Endothelial cell of umbilical vein (primary cell): ENCODE measurements around the gene EVC. TPM values are rescaled to one million over a fixed set of nuclear protein-coding genes. Genes with fewer than 3 reads are reported as not detected.

ENCODE experiments used
- BruUV-seq: library from RNA; stranded (reverse); fragments of 400-500 nt; replicated peaks from 2 replicates; lab custom pipeline; 2021; lab: Mats Ljungman, UMichigan
- CTCF ChIA-PET: fragments of 300-600, 350-600 bp; sonication (Branson Sonifier 250); formaldehyde crosslinking; loops from one replicate; lab custom pipeline; 2021; ENCODE audit warnings: antibody characterized with exemption, inconsistent platforms; lab: Charles Lee
- POLR2A ChIA-PET: fragments of 300-600, 350-600 bp; sonication (Branson Sonifier 250); formaldehyde crosslinking; loops from one replicate; lab custom pipeline; 2021; ENCODE audit warnings: antibody characterized with exemption, inconsistent platforms; lab: Charles Lee
- DNase-seq: peaks from one replicate; pipeline ENCODE4 v3.0.0-alpha.2; 2011; ENCODE audit warnings: low read depth, low spot score
- FAIRE-seq: peaks from 2 replicates; lab custom pipeline; 2011; peaks lifted over from hg19 to GRCh38; lab: Jason Lieb, UNC
- H2AFZ ChIP-seq: 2 replicates; pipeline ENCODE4 v1.6.0; 2012; ENCODE audit warnings: low read depth, low read length, control low read depth, inconsistent platforms
- H3K27ac ChIP-seq: 2 replicates; pipeline ENCODE4 v1.5.1; 2011; ENCODE audit warnings: low read depth, mild to moderate bottlenecking, control low read depth, low read length, moderate library complexity; ENCODE audit not compliant: insufficient read depth
- H3K27me3 ChIP-seq, 2 experiments: 2 replicates each; pipeline versions ENCODE4 v1.6.0 to v1.6.1; 2011; ENCODE audit warnings: low read length in 2 of 2, mixed read lengths in 1 of 2; ENCODE audit not compliant: control insufficient read depth in 2 of 2, insufficient read depth in 2 of 2
- H3K36me3 ChIP-seq, 2 experiments: 2 replicates in 1 of 2; 3 replicates in 1 of 2; pipeline ENCODE4 v1.5.1; 2011; ENCODE audit warnings: low read length in 2 of 2, mild to moderate bottlenecking in 1 of 2, moderate library complexity in 1 of 2; ENCODE audit not compliant: control insufficient read depth in 2 of 2, insufficient read depth in 2 of 2; ENCODE audit errors: extremely low read depth in 1 of 2
- H3K4me1 ChIP-seq: 3 replicates; pipeline ENCODE4 v1.5.1; 2011; ENCODE audit warnings: mild to moderate bottlenecking, low read length; ENCODE audit not compliant: control insufficient read depth, insufficient read depth; ENCODE audit errors: extremely low read depth
- H3K4me2 ChIP-seq: 2 replicates; pipeline ENCODE4 v1.6.1; 2011; ENCODE audit warnings: low read length, control low read depth, mixed read lengths; ENCODE audit not compliant: insufficient read depth
- H3K4me3 ChIP-seq, 3 experiments: fragments of 200-600 bp in 1 of 3; sonication (generic), shearing (Covaris generic) in 1 of 3; replicated peaks in 1 of 3; 2 replicates each; pipeline ENCODE4 v1.5.1; 2011 to 2016; ENCODE audit warnings: control low read depth in 3 of 3, low read length in 3 of 3, mild to moderate bottlenecking in 2 of 3, inconsistent platforms in 1 of 3, low read depth in 1 of 3, moderate library complexity in 1 of 3; ENCODE audit not compliant: insufficient read depth in 1 of 3
- H3K79me2 ChIP-seq: 2 replicates; pipeline ENCODE4 v1.6.0; 2012; ENCODE audit warnings: low read length, inconsistent platforms; ENCODE audit not compliant: control insufficient read depth, insufficient read depth
- H3K9ac ChIP-seq: replicated peaks from 2 replicates; pipeline ENCODE3; 2011; ENCODE audit warnings: low read length, control low read depth; ENCODE audit not compliant: insufficient read depth; ENCODE audit errors: extremely low read depth
- H3K9me1 ChIP-seq: replicated peaks from 3 replicates; pipeline ENCODE4 v1.6.0; 2011; ENCODE audit warnings: mild to moderate bottlenecking, low read length; ENCODE audit not compliant: control insufficient read depth, insufficient read depth; ENCODE audit errors: extremely low read depth
- H3K9me3 ChIP-seq: replicated peaks from 2 replicates; pipeline ENCODE4 v1.5.1; 2012; ENCODE audit warnings: low read length, inconsistent platforms; ENCODE audit not compliant: control insufficient read depth, insufficient read depth
- H4K20me1 ChIP-seq: replicated peaks from 2 replicates; pipeline ENCODE3; 2011; ENCODE audit warnings: mild to moderate bottlenecking, low read length; ENCODE audit not compliant: control insufficient read depth, insufficient read depth; ENCODE audit errors: extremely low read depth
- EZH2 ChIP-seq: IDR thresholded peaks from 2 replicates; pipeline ENCODE4 v1.6.1; 2012; ENCODE audit warnings: borderline replicate concordance, low read depth, mild to moderate bottlenecking, moderate library complexity, low read length, inconsistent platforms; ENCODE audit not compliant: severe bottlenecking
- FOS ChIP-seq: IDR thresholded peaks from 2 replicates; pipeline ENCODE4 v1.6.1; 2011; ENCODE audit warnings: mild to moderate bottlenecking, low read length, moderate library complexity, borderline replicate concordance; ENCODE audit not compliant: insufficient read depth
- GATA2 ChIP-seq: IDR thresholded peaks from 2 replicates; pipeline ENCODE4 v1.7.0; 2011; ENCODE audit warnings: low read depth, mild to moderate bottlenecking, moderate library complexity, mixed read lengths, low read length; ENCODE audit not compliant: insufficient read length, insufficient read depth
- JUN ChIP-seq: IDR thresholded peaks from 2 replicates; pipeline ENCODE4 v1.6.1; 2011; ENCODE audit warnings: borderline replicate concordance, low read depth; ENCODE audit not compliant: insufficient read length, insufficient read depth
- MYC ChIP-seq: IDR thresholded peaks from one replicate; pipeline ENCODE4 v1.6.1; 2011; ENCODE audit warnings: mild to moderate bottlenecking, low read depth, low read length
- POLR2A ChIP-seq: IDR thresholded peaks from 2 replicates; pipeline ENCODE4 v1.6.1; 2012; ENCODE audit warnings: low read depth, mild to moderate bottlenecking, control low read depth, low read length
- POLR2AphosphoS5 ChIP-seq: IDR thresholded peaks from 2 replicates; pipeline ENCODE4 v1.6.1; 2012; ENCODE audit warnings: low read depth, mild to moderate bottlenecking, control low read depth, low read length, moderate library complexity; ENCODE audit not compliant: insufficient read depth
- dilution Hi-C: fragments of 300-500 bp; cut with MboI; formaldehyde crosslinking; loops from one replicate; pipeline ENCODE4 v1.15.0; 2019; ENCODE audit warnings: low sequenced_read_pairs; ENCODE audit not compliant: extremely low pct_ligation_motif_present
- intact Hi-C: fragments of 100-400 bp; cut with micrococcal nuclease; formaldehyde crosslinking; loops from one replicate; pipeline ENCODE4 v1.10.0; 2022
- polyA plus RNA-seq, 4 experiments: library from polyadenylated mRNA; depleted of rRNA in 3 of 4; stranded (reverse) in 3 of 4; unstranded in 1 of 4; fragments of >200 nt; gene quantifications; 2 replicates each; pipeline versions ENCODE4 v1.2.1 to v1.2.3, GENCODE V29; 2011 to 2012; ENCODE audit warnings: missing spikeins in 1 of 4
- total RNA-seq: library from RNA; stranded (reverse); gene quantifications from 2 replicates; pipeline ENCODE4 v1.2.3, GENCODE V29; 2021
- TF ChIP-seq, protein P1 (sequence below): IDR thresholded peaks from 2 replicates; pipeline ENCODE4 v1.6.1; 2011; ENCODE audit not compliant: insufficient read depth, insufficient read length
- TF ChIP-seq, protein P2 (sequence below), 2 donors: IDR thresholded peaks; 1 replicate in 1 of 2; 2 replicates in 1 of 2; pipeline ENCODE4 v1.5.1; 2011; ENCODE audit warnings: low read length in 2 of 2, mild to moderate bottlenecking in 2 of 2, moderate library complexity in 2 of 2, control low read depth in 1 of 2, inconsistent platforms in 1 of 2, low read depth in 1 of 2; ENCODE audit not compliant: insufficient read depth in 1 of 2; ENCODE audit errors: extremely low read depth in 1 of 2

EVC gene
- total and polyA plus RNA-seq, 2 donors (not counting 3 experiments of a cell fraction or from before 2014, with no cell fraction given), result 6.3 to 31.6 TPM

DNA sequence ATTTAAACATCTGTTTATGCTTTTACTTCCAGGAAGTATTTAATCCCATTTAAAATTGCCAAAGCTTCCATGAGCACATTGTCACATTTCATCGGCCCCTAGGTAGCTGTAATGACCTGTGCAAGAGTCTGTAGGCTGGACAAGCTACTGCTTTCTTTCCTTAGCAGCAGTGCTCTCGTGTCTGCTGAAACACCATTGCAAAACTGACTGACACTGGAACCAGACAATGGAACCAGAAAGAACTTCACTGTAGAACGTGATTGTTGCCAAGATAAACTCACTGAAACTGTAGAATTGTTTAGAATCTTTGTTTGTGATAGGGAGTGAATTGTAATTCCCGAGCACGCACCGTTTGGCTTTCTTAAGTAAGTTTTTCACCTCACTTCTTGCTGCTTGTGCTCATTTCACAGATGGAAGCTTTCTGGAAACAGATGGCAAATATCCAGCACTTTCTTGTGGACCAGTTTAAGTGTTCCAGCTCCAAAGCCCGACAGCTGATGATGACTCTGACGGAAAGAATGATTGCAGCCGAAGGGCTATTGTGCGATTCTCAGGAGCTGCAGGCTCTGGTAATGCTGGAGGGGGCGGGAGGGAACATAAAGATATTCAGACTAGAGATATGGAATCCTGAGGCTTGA, 36.9 kb downstream of the EVC start:
- peak overlapping the region; percentile 49 for H3K9ac ChIP-seq
- DNase-seq (peak; percentile 93), FAIRE-seq (peak; percentile 95)
- no peaks in the 10 kb centered on the region for H4K20me1 ChIP-seq
- H3K4me1 ChIP-seq, result peaks cover 56% of the 10 kb centered on the region
- no peak overlapping the region for H2AFZ ChIP-seq
- H3K4me2 ChIP-seq, result peak overlapping the region; percentile 54
- TF ChIP-seq, protein P1, sequence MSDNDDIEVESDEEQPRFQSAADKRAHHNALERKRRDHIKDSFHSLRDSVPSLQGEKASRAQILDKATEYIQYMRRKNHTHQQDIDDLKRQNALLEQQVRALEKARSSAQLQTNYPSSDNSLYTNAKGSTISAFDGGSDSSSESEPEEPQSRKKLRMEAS, result no peak
- TF ChIP-seq POLR2AphosphoS5, result peak; percentile 21
- TF ChIP-seq JUN, result peak; percentile 40
- TF ChIP-seq GATA2, result no peak
- H3K9me1 ChIP-seq, result no peaks in the 10 kb centered on the region
- ChIA-PET POLR2A (no interaction called here), CTCF (interaction anchor here (1.0 to 1.8 kb wide), 6 partner anchors 9 to 697 kb away, joined by 3 to 8 read pairs (median 4); partner anchors contain the start of gene STK32B)
- dilution Hi-C loops, result no loop called here
- H3K4me3 ChIP-seq, result no peak overlapping the region
- peaks cover 1 to 7% of the 10 kb centered on the region in 2 experiments for H3K36me3 ChIP-seq
- H3K27ac ChIP-seq, result peak overlapping the region; percentile 89
- H3K9me3 ChIP-seq, result no peaks in the 10 kb centered on the region
- H3K79me2 ChIP-seq, result no peaks in the 10 kb centered on the region
- no peaks in the 10 kb centered on the region for H3K27me3 ChIP-seq
- BruUV-seq, result no TSS peak
- intact Hi-C loops, result no loop called here

DNA sequence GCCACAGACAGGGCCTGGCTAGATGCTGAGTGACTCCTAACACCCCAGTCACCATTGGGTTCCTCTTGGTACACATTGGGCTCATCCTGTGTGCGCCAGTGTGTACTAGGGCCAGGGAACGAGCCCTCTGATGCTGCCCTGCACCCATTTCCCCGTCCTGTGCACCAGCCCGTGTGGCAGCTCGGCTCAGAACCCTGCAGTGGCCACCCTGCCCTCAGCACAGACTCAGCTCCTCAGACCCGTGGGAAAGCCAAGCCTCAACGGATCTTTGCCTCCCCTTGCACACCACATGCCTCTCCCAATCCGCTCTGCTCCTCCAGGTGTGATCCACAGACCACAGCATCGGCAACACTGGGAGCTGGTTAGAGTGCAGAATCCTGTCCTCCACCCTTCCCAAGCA, 38.6 kb downstream of the EVC start:
- Histone ChIP-seq H3K27ac (no peak overlapping the region), H3K4me1 (peaks cover 67% of the 10 kb centered on the region), H3K27me3 (no peaks in the 10 kb centered on the region), H3K79me2 (no peaks in the 10 kb centered on the region), H4K20me1 (no peaks in the 10 kb centered on the region), H3K4me2 (no peak overlapping the region), H3K36me3 (peaks cover 0 to 3% of the 10 kb centered on the region in 2 experiments), H3K9me3 (no peaks in the 10 kb centered on the region), H3K9ac (no peak overlapping the region), H3K4me3 (no peak overlapping the region), H3K9me1 (no peaks in the 10 kb centered on the region), H2AFZ (no peak overlapping the region)
- no peak for DNase-seq
- BruUV-seq, result no TSS peak
- dilution Hi-C loops (no loop called here), intact Hi-C loops (no loop called here)
- no peak for FAIRE-seq
- CTCF ChIA-PET, result no interaction called here
- POLR2A ChIA-PET, result no interaction called here
- no peak for TF ChIP-seq MYC
- no peak for TF ChIP-seq FOS
- no peak for TF ChIP-seq GATA2
- TF ChIP-seq, protein P2, sequence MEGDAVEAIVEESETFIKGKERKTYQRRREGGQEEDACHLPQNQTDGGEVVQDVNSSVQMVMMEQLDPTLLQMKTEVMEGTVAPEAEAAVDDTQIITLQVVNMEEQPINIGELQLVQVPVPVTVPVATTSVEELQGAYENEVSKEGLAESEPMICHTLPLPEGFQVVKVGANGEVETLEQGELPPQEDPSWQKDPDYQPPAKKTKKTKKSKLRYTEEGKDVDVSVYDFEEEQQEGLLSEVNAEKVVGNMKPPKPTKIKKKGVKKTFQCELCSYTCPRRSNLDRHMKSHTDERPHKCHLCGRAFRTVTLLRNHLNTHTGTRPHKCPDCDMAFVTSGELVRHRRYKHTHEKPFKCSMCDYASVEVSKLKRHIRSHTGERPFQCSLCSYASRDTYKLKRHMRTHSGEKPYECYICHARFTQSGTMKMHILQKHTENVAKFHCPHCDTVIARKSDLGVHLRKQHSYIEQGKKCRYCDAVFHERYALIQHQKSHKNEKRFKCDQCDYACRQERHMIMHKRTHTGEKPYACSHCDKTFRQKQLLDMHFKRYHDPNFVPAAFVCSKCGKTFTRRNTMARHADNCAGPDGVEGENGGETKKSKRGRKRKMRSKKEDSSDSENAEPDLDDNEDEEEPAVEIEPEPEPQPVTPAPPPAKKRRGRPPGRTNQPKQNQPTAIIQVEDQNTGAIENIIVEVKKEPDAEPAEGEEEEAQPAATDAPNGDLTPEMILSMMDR (IDR thresholded peaks at IDR 0.05; ENCODE audit: extremely low read depth in 1 of 2, insufficient read depth in 1 of 2, low read depth in 1 of 2, low read length in 2 of 2), result no peak
- no peak for TF ChIP-seq EZH2
- no peak for TF ChIP-seq JUN
- TF ChIP-seq POLR2A, result no peak
- TF ChIP-seq, protein P1, result no peak
- TF ChIP-seq POLR2AphosphoS5, result no peak
